ENCODE measurements around the gene HLA-E.
"Not testable (repeated sequence)": the region's sequence is repeated elsewhere in the genome, so short reads cannot be mapped to it uniquely, and the experiment has no call there.

The HLA-E gene

DNA sequence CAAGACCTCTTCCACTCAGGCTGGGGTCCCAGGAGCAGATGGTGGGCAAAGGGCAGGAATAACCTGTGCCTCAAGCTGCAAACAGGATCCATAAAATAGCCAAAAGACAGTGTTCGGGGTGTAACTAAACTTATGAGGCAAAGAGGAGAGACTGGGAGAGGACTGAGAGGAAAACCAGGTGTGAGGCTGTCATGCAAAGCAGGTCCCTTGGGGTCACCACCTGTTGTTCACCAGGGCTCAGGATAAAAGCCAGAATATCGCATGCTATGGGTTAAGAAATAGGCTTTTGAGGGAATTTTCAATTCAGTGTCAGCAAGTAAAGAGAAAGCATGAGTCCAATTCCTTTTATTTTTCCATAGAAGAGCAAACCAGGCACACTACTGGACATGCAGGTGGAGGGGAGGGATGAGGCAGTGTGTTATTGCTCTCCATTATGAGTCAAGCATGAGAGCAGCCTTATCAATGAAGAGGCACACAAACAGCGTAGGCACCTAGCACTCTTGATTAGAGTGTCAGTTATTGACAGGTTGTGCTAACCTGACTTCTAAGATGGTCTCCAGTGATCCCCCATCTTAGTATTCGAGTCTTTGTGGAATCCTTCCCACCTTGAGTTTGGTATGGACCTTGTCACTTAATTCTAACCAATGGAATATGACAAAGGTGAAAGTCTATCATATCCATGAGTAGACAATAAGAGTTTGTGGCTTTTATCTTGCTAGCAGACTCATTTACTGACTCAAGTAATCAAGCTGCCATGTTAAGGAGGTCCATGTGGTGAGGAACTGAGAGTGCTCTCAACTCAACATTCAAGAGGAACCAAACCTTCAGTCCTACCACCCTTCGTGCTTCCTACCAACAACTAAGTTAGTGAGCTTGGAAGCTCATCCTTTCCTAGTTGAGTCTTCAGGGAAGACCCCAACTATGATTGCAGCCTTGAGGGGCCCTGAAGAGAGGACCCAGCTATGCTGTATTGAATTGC lies 18.8 kb downstream of the HLA-E start:
- no peak for DNase-seq (ENCODE audit: low read depth in 2 of 2)

DNA sequence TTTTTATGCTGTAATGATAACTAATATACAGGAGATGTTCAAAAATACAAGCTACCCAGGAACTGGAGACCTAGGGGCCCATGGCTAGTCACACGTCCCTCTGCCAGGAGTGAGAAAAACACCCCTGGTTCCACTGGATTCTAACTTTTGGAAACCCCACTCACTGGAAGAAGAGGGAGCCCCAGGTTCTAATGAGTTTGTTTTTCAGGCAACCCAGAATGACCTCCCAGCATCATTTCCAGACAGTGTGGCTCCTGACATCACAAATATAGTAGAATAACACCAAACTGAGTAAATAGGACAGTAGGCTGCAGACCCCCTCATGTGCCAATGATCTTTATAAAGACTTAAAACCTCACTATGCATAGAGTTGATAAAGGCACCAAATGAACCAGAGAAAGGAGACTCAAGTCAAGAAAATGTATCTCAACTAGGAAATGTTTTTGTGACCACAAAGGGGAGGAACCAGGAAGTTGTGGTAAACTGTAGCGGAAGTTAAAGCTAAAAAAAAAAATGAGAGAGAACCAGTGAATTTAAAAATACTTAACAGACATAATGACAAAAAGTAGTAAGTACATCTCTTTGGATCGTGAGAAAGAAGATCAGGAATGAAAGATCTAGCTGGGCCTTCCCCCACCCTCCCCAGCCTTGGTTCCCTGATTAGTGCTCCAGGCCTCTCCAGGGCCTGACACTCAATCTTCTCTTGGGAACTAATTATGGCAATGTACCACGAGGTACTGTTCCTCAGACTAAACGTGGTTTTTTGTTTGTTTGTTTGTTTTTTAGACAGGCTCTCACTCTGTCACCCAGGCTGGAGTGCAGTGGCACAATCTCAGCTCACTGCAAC lies 19.8 kb downstream of the HLA-E start:
- DNase-seq (ENCODE audit: low read depth in 2 of 2), result no peak

DNA sequence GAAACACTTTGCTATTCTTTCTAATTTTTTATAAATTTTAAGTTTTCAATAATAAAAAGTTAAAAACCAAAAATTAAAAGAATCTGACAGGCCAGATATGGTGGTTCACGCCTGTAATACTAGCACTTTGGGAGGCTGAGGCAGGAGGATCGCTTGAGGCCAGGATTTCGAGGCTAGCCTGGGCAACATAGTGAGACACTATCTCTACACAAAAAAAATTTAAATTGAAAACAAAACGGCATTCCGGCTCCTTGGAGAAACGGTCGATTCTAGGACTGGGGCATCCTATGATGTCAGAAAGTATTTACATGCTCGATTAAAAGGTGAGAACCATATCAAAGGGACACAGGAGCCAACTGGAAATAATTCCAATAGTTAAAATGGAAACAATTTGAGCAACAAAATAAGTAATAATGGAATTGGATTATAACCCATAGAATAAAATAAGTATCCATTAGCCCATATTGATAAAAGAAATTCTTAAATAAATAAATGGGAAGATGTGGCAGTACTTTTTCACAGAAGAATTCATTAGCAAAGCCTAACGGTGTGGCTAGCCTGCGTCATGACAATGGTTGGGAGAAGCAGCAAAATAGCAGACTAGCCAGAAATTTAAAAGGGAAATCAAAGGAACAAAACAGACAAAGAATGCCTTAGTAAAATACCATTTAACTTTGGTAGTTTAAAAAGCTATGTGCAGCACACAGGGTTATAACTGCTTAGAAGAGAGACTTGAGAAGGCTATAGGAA lies 21.3 kb downstream of the HLA-E start:
- no peak for DNase-seq (ENCODE audit: low read depth in 2 of 2)

DNA sequence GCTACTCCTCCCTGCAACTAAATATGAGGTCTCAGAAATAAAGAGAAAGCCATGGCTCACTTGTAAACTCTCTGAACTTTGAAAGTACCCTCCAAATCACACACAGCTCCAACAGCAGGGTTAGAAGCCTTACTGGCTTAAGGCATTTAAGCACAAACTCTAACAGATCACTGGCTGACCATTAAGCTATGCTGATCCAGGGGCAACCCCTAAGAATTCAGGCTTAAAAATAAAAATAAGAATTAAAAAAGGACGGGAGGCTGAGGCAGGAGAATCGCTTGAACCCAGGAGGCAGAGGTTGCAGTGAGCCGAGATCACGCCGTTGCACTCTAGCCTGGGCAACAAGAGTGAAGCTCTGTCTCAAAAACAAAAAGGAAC lies 21.8 kb downstream of the HLA-E start:
- no peak for DNase-seq (ENCODE audit: low read depth in 2 of 2)

DNA sequence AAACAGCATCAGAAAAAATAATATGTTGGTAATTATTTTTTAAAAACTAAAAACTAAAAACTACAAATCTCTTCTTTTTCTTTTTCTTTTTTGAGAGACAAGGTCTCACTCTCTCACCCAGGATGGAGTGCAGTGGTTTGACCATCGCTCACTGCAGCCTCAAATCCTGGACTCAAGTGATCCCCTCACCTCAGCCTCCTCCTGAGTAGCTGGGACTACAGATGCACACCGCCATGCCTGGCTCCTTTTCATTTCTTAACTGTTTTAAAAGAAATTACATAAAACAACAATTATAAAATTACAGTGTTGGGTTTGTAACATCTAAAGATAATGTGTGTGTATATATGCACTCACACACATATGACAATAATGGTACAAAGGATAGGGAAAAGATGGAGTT lies 24.1 kb downstream of the HLA-E start:
- DNase-seq (ENCODE audit: low read depth in 2 of 2), result no peak

DNA sequence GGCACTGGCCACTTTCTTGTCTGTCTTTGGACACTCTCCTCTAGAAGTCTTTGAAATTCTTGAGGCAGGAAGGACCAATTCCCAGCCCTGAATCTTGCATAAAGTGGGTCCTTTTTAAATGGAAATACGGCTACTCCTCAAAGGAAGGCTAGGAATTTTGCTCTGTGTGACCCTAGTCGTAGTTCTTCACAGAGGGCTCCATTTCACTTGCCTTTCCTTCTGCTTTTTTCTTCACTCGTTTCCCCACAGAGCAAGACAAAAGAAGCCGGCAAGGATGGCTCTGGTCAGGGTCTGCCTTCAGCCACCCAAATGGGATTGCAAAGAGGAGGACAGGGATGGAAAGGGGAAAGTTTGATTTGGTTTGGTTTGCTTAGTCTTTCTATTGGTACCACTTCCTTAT lies 25.8 kb downstream of the HLA-E start:
- no peak for DNase-seq (ENCODE audit: low read depth in 2 of 2)

DNA sequence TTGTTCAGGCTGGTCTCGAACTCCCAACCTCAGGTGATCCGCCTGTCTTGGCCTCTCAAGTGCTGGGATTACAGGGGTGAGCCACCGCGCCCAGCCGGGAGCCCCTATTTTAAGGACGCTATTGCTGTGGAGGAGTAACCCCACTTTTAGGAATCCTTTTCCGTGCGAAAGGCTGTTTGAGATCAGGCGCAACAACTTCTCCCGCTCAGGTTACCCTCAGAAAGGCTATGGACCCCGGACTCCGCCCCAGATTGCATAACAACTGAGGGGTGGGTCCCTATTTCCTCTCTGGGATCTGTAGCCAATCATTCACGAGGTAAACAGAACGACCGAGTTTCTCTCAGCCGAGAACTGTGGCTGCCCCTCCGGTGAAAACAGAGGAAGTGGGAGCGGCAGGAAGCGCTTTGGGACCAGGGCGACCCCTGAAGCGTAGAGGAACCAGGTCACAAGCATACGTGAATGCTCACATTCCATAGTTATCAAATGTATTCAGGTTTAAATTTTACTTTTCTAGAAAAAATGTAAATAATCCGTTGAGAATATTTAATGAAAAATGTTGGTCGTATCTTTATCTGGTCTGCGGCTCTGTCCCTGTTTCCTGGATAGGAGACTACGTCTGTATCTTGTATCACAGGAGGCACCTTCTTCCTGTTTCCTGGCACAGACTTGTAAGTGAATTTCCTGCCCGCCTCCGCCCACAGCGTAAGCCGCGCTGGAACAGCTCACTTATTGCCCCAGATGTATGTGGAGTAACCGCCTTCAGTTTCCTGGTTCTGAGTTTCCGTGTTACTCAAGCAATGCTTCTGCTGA lies 26.8 kb downstream of the HLA-E start:
- DNase-seq (ENCODE audit: low read depth in 2 of 2), result peak; percentile 78 to 82

DNA sequence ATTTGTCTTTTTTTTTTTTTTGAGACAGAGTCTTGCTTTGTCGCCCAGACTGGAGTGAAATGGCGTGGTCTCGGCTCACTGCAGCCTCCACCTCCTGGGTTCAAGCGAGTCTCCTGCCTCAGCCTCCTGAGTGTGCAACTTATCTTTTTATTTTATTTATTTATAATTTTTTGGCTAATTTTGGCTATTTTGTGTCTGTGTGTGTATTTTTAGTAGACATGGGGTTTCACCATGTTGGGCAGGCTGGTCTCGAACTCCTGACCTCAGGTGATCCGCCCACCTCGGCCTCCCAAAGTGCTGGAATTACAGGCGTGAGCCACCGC lies 27.4 kb downstream of the HLA-E start:
- not testable (repeated sequence) for DNase-seq (ENCODE audit: low read depth in 2 of 2)

DNA sequence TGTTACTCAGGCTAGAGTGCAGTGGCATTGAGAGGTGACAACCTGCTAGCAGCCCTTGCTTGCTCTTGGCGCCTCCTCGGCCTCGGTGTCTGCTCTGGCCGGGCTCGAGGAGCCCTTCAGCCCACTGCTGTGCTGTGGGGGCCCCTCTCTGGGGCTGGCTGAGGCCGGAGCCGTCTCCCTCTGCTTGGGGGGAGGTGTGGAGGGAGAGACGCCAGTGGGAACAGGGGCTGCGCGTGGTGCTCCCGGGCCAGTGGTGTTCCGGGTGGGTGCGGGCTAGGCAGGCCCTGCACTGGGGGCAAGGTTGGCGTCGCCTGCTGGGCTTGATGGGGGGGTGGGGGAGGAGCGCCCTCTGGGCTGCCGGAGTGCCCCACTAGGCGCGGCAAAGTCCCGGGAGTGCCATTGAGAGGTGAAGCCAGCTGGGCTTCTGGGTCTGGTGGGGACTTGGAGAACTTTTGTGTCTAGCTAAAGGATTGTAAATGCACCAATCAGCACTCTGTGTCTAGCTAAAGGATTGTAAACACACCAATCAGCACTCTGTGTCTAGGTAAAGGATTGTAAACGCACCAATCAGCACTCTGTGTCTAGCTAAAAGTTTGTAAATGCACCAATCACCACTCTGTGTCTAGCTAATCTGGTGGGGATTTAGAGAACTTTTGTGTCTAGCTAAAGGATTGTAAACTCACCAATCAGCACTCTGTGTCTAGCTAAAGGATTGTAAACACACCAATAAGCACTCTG lies 28.6 kb downstream of the HLA-E start:
- not testable (repeated sequence) for DNase-seq (ENCODE audit: low read depth in 2 of 2)

DNA sequence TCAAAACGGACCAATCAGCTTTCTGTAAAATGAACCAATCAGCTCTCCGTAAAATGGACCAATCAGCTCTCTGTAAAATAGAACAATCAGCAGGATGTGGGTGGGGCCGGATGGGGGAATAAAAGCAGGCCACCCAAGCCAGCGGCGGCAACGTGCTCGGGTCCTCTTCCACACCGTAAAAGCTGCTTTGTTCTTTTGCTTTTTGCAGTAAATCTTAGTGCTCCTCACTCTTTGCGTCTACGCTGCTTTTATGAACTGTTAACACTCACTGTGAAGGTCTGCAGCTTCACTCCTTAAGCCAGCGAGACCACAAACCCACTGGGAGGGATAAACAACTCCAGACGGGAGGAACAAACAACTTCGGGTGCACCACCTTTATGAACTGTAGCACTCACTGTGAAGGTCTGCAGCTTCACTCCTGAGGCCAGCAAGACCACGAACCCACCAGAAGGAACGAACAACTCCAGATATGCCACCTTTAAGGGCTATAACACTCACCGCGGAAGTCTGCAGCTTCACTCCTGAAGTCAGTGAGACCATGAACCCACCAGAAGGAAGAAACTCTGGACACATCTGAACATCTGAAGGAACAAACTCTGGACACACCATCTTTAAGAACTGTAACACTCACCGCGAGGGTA lies 29.3 kb downstream of the HLA-E start:
- DNase-seq (ENCODE audit: low read depth in 2 of 2), result not testable (repeated sequence)

DNA sequence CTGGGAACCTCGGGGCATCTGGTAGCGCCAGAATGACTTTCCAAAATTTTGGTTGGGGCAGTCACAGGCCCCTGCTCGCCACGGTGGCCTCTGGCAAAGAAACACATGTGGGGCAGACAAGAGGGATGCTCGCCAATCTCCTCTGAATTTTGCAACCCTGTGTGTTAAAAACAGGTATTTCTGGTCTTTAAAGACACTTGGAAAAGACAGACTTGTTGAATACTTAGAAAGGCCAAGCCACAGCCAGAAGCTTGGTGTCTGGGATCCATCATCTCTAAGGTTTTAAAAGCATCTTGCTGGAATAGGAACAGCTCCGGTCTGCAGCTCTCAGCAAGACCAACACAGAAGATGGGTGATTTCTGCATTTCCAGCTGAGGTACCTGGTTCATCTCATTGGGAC lies 31.2 kb downstream of the HLA-E start:
- no peak for DNase-seq (ENCODE audit: low read depth in 2 of 2)

DNA sequence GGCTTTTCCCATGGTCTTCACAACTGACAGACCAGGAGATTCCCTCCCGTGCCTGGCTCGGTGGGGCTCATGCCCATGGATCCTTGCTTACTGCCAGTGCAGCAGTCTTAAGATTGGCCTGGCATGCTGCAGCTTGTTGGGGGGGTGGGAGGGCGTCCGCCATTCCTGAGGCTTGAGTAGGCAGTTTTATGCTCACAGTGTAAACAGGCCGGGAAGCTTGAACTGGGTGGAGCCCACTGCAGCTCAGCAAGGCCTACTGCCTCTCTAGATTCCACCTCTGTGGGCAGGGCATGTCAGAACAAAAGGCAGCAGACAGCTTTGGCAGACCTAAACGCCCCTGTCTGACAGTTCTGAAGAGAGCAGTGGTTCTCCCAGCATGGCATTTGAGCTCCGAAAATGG lies 31.8 kb downstream of the HLA-E start:
- not testable (repeated sequence) for DNase-seq (ENCODE audit: low read depth in 2 of 2)

DNA sequence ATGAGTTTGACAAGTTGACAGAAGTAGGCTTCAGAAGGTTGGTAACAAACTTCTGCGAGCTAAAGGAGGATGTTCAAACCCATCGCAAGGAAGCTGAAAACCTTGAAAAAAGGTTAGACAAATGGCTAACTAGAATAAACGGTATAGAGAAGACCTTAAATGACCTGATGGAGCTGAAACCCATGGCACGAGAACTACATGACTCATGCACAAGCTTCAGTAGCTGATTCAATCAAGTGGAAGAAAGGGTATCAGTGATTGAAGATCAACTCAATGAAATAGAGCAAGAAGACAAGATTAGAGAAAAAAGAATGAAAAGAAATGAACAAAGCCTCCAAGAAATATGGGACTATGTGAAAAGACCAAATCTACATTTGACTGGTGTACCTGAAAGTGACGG lies 32.6 kb downstream of the HLA-E start:
- not testable (repeated sequence) for DNase-seq (ENCODE audit: low read depth in 2 of 2)

DNA sequence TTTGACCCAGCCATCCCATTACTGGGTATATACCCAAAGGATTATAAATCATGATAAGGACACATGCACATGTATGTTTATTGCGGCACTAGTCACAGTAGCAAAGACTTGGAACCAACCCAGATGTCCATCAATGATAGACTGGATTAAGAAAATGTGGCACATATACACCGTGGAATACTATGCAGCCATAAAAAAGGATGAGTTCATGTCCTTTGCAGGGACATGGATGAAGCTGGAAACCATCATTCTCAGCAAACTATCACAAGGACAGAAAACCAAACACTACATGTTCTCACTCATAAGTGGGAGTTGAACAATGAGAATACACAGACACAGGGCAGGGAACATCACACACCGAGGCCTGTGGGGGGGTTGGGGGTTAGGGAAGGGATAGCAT lies 37.1 kb downstream of the HLA-E start:
- DNase-seq (ENCODE audit: low read depth in 2 of 2), result not testable (repeated sequence)

DNA sequence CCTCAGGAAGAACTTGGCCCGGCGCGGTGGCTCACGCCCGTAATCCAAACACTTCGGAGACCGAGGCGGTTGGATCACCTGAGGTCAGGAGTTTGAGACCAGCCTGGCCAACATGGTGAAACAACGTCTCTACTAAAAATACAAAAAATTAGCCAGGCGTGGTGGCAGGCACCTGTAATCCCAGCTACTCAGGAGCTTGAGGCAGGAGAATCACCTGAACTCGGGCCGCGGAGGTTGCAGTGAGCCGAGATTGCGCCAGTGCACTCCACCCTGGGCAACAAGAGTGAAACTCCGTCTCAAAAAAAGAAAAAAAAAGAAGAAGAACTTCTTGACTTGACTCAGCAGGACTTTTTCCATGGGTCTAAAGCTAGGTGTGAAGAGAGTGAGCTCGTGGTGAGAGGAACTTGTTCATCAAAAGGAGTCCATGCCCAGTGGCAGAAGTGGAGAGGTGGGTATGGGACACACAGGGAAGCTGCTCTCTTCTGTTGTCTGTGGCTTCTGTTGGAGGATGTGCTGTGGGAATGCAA lies 40.1 kb downstream of the HLA-E start:
- DNase-seq (ENCODE audit: low read depth in 2 of 2), result peak in 1 of 2 donors; percentile 43

DNA sequence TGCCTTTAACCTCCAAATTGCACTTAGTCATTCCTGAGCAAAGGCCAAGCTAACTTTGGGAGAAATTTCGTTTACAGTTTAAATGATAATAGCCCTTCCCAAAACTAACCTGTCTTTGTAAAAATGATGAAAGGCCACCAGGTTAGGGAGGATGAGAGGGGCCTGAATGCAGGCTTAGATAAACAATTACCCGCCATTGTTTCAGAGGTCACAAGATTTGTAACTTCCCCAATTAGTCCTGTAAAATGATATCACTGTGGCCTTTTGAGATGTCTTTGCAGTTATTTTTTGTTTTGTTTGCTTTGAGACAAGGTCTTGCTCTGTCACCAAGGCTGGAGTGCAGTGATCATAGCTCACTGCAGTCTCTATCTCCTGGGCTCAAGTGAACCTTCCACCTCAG lies 40.7 kb downstream of the HLA-E start:
- DNase-seq (ENCODE audit: low read depth in 2 of 2), result no peak

DNA sequence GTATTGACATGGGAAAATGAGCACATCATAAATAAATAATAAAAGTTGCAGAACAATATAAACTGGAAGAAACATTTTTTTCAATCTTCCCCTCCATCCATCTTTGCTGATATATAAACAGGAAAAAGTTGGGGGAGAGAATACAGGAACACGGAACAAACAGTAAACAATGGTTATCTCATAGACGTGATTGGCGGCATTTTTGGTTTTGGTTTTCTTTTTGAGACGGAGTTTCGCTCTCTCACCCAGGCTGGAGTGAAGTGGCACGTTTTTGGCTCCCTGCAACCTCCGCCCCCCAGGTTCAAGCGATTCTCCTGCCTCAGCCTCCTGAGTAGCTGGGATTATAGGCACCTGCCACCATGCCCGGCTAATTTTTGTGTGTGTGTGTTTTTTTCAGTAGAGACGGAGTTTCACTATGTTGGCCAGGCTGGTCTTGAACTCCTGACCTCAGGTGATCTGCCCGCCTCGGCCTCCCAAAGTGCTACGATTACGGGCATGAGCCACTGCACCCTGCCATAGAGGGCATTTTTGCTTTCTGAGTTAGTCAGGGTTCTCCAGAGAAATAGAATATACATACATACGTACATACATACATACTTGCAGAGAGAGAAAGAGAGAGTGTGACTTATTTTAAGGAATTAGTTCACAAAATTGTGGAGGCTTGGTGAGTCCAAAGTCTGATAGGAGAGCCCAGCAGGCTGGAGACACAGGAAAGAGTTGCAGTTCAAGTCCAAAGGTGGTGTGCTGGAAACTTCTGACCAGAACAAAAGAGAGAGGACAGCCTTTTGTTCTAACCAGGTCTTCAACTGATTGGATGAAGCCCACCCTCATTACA lies 44.4 kb downstream of the HLA-E start:
- no peak for DNase-seq (ENCODE audit: low read depth in 2 of 2)

DNA sequence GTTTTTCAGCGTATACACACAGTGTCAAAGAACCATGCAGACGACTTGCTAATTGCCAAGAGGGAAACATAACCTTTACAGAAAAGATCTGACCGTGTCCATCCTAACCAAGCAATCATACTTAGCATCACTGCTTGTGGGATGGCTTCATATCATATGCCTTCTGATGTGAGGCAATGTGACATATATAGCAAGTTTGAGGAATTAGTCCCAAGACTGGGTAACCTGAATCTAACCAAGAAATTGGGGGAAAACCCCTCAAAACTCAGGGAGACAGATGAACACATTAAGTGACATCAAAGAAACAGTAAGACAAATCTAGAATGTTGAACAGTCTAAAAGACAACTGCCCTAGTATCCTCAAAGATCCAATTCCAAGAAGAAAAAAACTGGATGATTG lies 48.6 kb downstream of the HLA-E start:
- no peak for DNase-seq (ENCODE audit: low read depth in 2 of 2)

Measured in stimulated activated CD4-positive, alpha-beta T cell treated with anti-CD3 and anti-CD28 coated beads, Interleukin-1b, Interleukin-23, amount 100 ng/mL, for 4 hours (primary cell).